ENCODE measurements around the gene MTG1. TPM values are rescaled to one million over a fixed set of nuclear protein-coding genes. Genes with fewer than 3 reads are reported as not detected.
"Not testable (repeated sequence)": the region's sequence is repeated elsewhere in the genome, so short reads cannot be mapped to it uniquely, and the experiment has no call there.

Gene MTG1
- polyA plus RNA-seq, 1 donor (not counting 4 experiments of a cell fraction or from before 2014, with no cell fraction given), result 31.6 TPM

GRCh38 chr10:133373174-133374090, 20.5 kb upstream of the MTG1 start, which contains the start of gene ECHS1:
TSS of gene ECHS1 (minus strand) at chr10:133373354. CDS start at chr10:133373333, 21 bp downstream.
- peak within 1 kb of the TSS; percentile 40 for H3K27ac ChIP-seq (ENCODE audit: control insufficient read depth, insufficient read depth, low read length)
- no peak for FAIRE-seq

DNA sequence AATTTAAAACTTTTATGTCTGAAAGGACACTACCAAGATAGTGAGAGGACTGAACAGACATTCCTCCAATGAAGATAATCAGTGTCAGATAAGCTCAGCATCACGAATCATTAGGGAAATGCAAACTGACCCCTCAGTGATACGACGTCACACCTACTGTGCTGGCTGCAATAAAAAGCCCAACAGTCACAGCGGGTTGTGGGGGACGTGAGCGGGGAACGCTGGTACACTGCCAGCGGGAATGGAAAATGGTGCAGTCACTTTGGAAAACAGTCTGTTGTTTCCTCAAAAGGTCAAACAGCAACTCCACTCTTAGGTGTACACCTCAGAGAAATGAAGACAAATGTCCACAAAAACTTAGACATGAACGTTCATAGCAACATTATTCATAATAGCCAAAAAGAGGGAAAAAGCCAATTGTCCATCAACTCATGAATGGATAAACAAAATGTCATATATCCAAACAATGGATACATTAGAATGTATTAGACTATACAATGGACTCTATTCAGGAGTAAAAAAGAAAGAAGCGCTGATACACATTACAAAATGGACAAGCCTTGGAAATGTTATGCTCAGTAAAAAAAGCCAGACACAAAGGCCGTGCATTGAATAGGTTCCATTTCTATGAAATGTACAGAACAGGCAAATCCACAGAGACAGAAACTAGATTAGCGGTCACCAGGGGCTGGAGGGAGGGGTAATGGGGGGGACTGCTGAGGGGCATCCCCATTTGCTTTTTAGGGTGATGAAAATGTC, 18.4 kb upstream of the MTG1 start:
- no peak for FAIRE-seq
- H2AFZ ChIP-seq (ENCODE audit: control insufficient read depth, low read length), result no peak overlapping the region

More at GRCh38 chr10:133373174-133374090, 20.5 kb upstream of the MTG1 start, which contains the start of gene ECHS1:
- Histone ChIP-seq H3K4me3 (ENCODE audit: control insufficient read depth in 2 of 3, extremely low read depth in 1 of 3, insufficient read depth in 2 of 3, low read depth in 1 of 3, low read length in 3 of 3) (peak within 1 kb of the TSS; percentile 68 to 93 (median 68)), H2AFZ (ENCODE audit: control insufficient read depth, low read length) (peak within 1 kb of the TSS; percentile 90), H3K9me3 (ENCODE audit: control insufficient read depth, low read depth, low read length) (no peaks in the 10 kb centered on the region), H3K79me2 (ENCODE audit: control insufficient read depth, insufficient read depth, low read length) (no peaks in the 10 kb centered on the region), H3K36me3 (ENCODE audit: control insufficient read depth in 2 of 2, extremely low read depth in 1 of 2, insufficient read depth in 2 of 2, low read length in 2 of 2) (peaks cover 9 to 15% of the 10 kb centered on the region in 2 experiments), H3K9ac (ENCODE audit: control insufficient read depth, extremely low read depth, insufficient read depth, low read length) (peak within 1 kb of the TSS; percentile 81), H4K20me1 (ENCODE audit: control insufficient read depth, extremely low read depth, insufficient read depth, low read length) (no peaks in the 10 kb centered on the region), H3K4me1 (ENCODE audit: control insufficient read depth, extremely low read depth, insufficient read depth, low read length) (peaks cover 5% of the 10 kb centered on the region), H3K4me2 (ENCODE audit: control insufficient read depth, extremely low read depth, insufficient read depth, low read depth, low read length) (peak within 1 kb of the TSS; percentile 76), H3K27me3 (ENCODE audit: control insufficient read depth, extremely low read depth, insufficient read depth, low read length) (no peaks in the 10 kb centered on the region), H3K9me1 (ENCODE audit: control insufficient read depth, extremely low read depth, insufficient read depth, low read length) (no peaks in the 10 kb centered on the region)
- DNase-seq (ENCODE audit: low read depth, low spot score), result no peak
- dilution Hi-C loops (cut with MboI; ENCODE audit: extremely low pct_ligation_motif_present, low sequenced_read_pairs), result no loop called here
- TF ChIP-seq EZH2 (IDR thresholded peaks at IDR 0.05; ENCODE audit: low read length), result no peak
- no peak for TF ChIP-seq CTCF (optimal IDR thresholded peaks at IDR 0.05 in 1 of 3, IDR thresholded peaks at IDR 0.05 in 1 of 3, conservative IDR thresholded peaks at IDR 0.05 in 1 of 3; ENCODE audit: extremely low read depth in 1 of 3, insufficient read depth in 2 of 3, low read length in 3 of 3)

DNA sequence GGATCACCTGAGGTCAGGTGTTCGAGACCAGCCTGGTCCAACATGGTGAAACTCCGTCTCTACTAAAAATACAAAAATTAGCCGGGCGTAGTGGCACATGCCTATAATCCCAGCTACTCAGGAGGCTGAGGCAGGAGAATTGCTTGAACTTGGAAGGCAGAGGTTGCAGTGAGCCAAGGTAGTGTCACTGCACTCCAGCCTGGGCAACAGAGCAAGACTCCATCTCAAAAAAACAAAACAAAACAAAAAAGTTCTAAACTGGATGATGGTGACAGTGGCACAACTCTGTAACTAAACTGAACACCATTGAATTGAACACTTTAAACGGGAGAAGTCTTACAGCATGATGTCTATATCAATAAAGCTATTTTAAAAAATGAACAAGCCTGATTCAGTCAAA, 17.8 kb upstream of the MTG1 start:
- dilution Hi-C loops (cut with MboI; ENCODE audit: extremely low pct_ligation_motif_present, low sequenced_read_pairs); FAIRE-seq; H3K27ac ChIP-seq (ENCODE audit: control insufficient read depth, insufficient read depth, low read length); H3K4me3 ChIP-seq (ENCODE audit: control insufficient read depth in 2 of 3, extremely low read depth in 1 of 3, insufficient read depth in 2 of 3, low read depth in 1 of 3, low read length in 3 of 3); H3K9me3 ChIP-seq (ENCODE audit: control insufficient read depth, low read depth, low read length); H3K9me1 ChIP-seq (ENCODE audit: control insufficient read depth, extremely low read depth, insufficient read depth, low read length); H4K20me1 ChIP-seq (ENCODE audit: control insufficient read depth, extremely low read depth, insufficient read depth, low read length); H3K4me1 ChIP-seq (ENCODE audit: control insufficient read depth, extremely low read depth, insufficient read depth, low read length); H3K9ac ChIP-seq (ENCODE audit: control insufficient read depth, extremely low read depth, insufficient read depth, low read length); H2AFZ ChIP-seq (ENCODE audit: control insufficient read depth, low read length); H3K79me2 ChIP-seq (ENCODE audit: control insufficient read depth, insufficient read depth, low read length); H3K4me2 ChIP-seq (ENCODE audit: control insufficient read depth, extremely low read depth, insufficient read depth, low read depth, low read length); DNase-seq (ENCODE audit: low read depth, low spot score); H3K36me3 ChIP-seq (ENCODE audit: control insufficient read depth in 2 of 2, extremely low read depth in 1 of 2, insufficient read depth in 2 of 2, low read length in 2 of 2); H3K27me3 ChIP-seq (ENCODE audit: control insufficient read depth, extremely low read depth, insufficient read depth, low read length): not testable (repeated sequence)

More for the DNA sequence above, 18.4 kb upstream of the MTG1 start:
- dilution Hi-C loops (cut with MboI; ENCODE audit: extremely low pct_ligation_motif_present, low sequenced_read_pairs), result no loop called here
- Histone ChIP-seq H3K4me3 (ENCODE audit: control insufficient read depth in 2 of 3, extremely low read depth in 1 of 3, insufficient read depth in 2 of 3, low read depth in 1 of 3, low read length in 3 of 3) (no peak overlapping the region), H3K4me2 (ENCODE audit: control insufficient read depth, extremely low read depth, insufficient read depth, low read depth, low read length) (no peak overlapping the region), H3K9me1 (ENCODE audit: control insufficient read depth, extremely low read depth, insufficient read depth, low read length) (no peaks in the 10 kb centered on the region), H3K9me3 (ENCODE audit: control insufficient read depth, low read depth, low read length) (no peaks in the 10 kb centered on the region), H3K36me3 (ENCODE audit: control insufficient read depth in 2 of 2, extremely low read depth in 1 of 2, insufficient read depth in 2 of 2, low read length in 2 of 2) (peaks cover 0 to 2% of the 10 kb centered on the region in 2 experiments), H3K4me1 (ENCODE audit: control insufficient read depth, extremely low read depth, insufficient read depth, low read length) (peaks cover 5% of the 10 kb centered on the region), H3K9ac (ENCODE audit: control insufficient read depth, extremely low read depth, insufficient read depth, low read length) (no peak overlapping the region), H3K27me3 (ENCODE audit: control insufficient read depth, extremely low read depth, insufficient read depth, low read length) (no peaks in the 10 kb centered on the region), H3K27ac (ENCODE audit: control insufficient read depth, insufficient read depth, low read length) (no peak overlapping the region), H4K20me1 (ENCODE audit: control insufficient read depth, extremely low read depth, insufficient read depth, low read length) (no peaks in the 10 kb centered on the region), H3K79me2 (ENCODE audit: control insufficient read depth, insufficient read depth, low read length) (no peaks in the 10 kb centered on the region)
- no peak for DNase-seq (ENCODE audit: low read depth, low spot score)
- TF ChIP-seq EZH2 (IDR thresholded peaks at IDR 0.05; ENCODE audit: low read length) (no peak), CTCF (optimal IDR thresholded peaks at IDR 0.05 in 1 of 3, IDR thresholded peaks at IDR 0.05 in 1 of 3, conservative IDR thresholded peaks at IDR 0.05 in 1 of 3; ENCODE audit: extremely low read depth in 1 of 3, insufficient read depth in 2 of 3, low read length in 3 of 3) (no peak)

Data from keratinocyte (primary cell).